KOPT-K1 (cell line): ENCODE data around the gene GPR158.
"Not testable (repeated sequence)": the region's sequence is repeated elsewhere in the genome, so short reads cannot be mapped to it uniquely, and the experiment has no call there.

Experiments used
- H3K27ac ChIP-seq: fragments of 200-600 bp; sonication (generic); 2 replicates; pipeline ENCODE4 v1.5.1; 2016; ENCODE audit warnings: antibody characterized with exemption, mild to moderate bottlenecking, low read depth, low read length; ENCODE audit not compliant: poor library complexity, severe bottlenecking
- H3K36me3 ChIP-seq: fragments of 200-600 bp; sonication (generic); 2 replicates; pipeline ENCODE4 v1.5.1; 2017; ENCODE audit warnings: antibody characterized with exemption, mild to moderate bottlenecking, low read length, moderate library complexity; ENCODE audit not compliant: insufficient read depth
- H3K9me3 ChIP-seq: fragments of 200-600 bp; sonication (generic); 2 replicates; pipeline ENCODE4 v1.5.1; 2017; ENCODE audit warnings: antibody characterized with exemption, low read length, mild to moderate bottlenecking; ENCODE audit not compliant: insufficient read depth, poor library complexity, severe bottlenecking

Gene GPR158, protein sequence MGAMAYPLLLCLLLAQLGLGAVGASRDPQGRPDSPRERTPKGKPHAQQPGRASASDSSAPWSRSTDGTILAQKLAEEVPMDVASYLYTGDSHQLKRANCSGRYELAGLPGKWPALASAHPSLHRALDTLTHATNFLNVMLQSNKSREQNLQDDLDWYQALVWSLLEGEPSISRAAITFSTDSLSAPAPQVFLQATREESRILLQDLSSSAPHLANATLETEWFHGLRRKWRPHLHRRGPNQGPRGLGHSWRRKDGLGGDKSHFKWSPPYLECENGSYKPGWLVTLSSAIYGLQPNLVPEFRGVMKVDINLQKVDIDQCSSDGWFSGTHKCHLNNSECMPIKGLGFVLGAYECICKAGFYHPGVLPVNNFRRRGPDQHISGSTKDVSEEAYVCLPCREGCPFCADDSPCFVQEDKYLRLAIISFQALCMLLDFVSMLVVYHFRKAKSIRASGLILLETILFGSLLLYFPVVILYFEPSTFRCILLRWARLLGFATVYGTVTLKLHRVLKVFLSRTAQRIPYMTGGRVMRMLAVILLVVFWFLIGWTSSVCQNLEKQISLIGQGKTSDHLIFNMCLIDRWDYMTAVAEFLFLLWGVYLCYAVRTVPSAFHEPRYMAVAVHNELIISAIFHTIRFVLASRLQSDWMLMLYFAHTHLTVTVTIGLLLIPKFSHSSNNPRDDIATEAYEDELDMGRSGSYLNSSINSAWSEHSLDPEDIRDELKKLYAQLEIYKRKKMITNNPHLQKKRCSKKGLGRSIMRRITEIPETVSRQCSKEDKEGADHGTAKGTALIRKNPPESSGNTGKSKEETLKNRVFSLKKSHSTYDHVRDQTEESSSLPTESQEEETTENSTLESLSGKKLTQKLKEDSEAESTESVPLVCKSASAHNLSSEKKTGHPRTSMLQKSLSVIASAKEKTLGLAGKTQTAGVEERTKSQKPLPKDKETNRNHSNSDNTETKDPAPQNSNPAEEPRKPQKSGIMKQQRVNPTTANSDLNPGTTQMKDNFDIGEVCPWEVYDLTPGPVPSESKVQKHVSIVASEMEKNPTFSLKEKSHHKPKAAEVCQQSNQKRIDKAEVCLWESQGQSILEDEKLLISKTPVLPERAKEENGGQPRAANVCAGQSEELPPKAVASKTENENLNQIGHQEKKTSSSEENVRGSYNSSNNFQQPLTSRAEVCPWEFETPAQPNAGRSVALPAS (N-terminal part only)

DNA sequence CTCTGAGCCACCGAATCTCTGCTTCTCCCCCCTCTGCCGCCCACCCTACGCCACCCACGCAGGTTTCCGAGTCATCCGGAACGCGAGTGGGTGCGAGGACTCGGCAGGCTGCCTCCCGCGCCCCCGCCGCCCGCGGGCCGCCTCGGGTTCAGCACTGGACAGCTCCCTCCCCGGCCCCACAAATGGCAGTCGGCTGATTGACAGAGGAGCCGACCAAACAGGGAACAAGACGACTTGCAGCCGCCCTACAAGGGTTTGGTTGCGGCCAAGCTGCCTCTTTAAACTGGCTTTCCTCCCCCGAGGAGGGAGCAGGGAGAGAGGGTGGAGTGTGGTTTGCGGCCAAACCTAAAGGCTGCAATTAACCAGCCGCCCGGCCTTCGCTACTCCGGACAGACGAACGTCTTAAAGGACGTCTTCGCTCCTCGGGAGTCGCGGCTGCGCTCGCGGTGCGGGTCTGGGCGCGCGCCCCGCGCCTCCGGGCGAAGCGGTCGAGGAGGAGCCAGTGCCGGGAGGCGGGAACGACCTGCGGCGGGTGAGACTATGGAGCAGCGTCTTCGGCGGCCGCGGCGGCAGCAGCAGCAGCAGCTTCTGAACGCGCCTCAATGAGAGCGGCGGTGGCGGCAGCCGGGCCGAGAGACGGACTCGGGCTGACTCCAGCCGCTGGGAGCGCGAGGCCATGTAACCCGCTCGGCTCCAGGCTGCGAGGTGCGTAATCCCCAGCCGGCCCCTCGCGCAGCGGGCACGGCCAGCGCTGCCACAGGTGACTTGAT, at the start of gene GPR158:
TSS of gene GPR158 (plus strand) at position 541 of the 770 bp plus-strand sequence. CDS start 420 bp downstream, outside the sequence.
- Histone ChIP-seq H3K9me3 (peaks cover 24% of the 10 kb centered on the region), H3K36me3 (no peaks in the 10 kb centered on the region), H3K27ac (no peak within 1 kb of the TSS)

DNA sequence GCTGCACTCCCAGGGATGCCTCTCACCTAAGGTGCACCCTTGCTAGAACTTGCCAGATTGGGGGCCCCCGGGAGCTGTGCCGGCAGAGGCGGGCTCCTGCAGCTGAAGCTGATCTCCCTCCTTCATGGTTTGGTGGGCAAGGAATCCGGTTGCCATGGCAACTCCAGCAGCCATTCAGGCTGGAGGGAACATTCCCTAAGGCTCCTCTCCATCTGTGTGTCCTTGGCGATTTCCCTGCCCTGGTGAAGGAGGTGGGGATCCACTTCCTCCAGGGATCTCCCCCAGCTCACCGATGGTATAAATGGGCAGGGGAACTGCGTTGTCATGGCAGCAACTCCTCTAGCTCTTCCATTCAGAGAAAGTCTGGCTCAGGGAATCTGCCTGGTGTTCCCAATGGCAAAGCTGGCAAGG, 49.6 kb upstream of the GPR158 start:
- no peak overlapping the region for H3K27ac ChIP-seq
- H3K36me3 ChIP-seq: no peaks in the 10 kb centered on the region
- H3K9me3 ChIP-seq: peaks cover 13% of the 10 kb centered on the region

DNA sequence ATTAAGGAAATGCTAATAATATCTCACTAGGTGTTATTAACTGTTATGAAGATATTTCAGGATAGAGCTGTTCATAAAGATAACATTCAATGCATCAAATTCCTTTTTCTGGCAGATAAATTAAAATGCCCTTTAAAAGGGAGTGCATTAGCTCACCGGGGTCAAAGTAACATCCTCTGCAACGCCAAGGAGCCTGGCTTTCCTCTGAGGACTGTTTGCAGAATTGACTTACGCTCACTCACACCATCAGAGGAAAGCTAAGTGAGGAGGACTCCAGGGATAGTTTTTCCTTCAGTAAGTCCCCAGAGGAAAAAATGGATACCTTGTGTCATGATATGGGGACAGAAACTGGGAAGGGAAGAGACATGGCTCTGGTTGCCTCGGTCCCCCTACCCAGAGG, 45.2 kb upstream of the GPR158 start:
- no peaks in the 10 kb centered on the region for H3K9me3 ChIP-seq
- H3K27ac ChIP-seq: no peak overlapping the region
- no peaks in the 10 kb centered on the region for H3K36me3 ChIP-seq

DNA sequence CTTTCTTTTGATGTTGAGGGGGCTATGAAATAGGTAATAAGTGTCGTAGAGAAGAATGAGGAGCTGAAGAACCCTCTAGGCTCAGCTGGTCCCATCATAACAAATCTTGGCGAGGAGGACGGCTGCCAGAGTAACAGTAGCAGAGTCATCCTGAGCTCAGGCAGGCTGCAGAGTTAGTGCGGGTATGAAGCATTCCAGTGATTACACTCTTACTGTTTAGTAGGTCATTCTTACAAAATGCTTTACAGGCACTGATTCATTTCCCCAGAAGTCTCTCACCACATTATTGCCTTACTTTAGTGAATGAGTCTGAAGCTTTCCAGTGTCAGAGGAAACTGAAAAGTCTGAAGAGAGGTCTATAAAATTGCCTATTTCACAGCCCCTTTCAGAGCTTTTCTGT, 43.9 kb upstream of the GPR158 start:
- Histone ChIP-seq H3K9me3 (no peaks in the 10 kb centered on the region), H3K27ac (no peak overlapping the region)

DNA sequence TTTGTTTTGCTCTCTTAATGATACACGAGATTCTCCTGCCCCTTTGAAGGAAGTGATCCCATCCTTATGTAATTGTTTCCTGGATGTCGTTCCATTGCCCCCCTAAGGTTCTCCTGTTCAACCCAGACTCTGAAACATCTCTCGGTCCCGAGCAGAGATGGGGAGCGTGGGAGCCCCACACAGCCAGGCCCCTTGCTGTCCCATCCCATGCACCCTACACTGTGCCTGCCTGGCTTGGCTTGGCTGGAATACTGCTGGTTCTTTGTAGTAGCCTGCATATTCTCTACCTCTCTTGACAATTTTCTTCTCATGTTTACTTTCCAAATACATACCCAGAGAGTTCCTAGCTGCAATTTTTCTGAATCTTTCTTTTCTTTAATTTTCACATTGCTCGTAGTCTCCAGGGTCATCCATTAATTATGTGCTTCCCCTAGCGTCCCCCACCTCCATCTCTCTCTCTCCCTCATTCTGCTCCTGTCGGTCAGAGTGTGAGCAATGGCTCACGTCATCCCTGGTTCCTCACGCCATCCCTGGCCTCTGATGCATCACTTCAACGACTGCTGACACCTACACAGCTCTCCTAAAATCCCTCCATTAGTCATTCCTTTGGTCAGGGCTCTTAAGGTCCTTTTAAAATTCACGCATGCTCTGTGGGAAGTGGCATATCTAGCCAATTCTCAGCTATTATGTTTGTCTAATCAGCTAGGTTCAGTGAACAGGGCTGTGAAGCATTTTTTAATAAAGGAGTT, 32.5 kb upstream of the GPR158 start:
- Histone ChIP-seq H3K36me3 (no peaks in the 10 kb centered on the region), H3K27ac (no peak overlapping the region), H3K9me3 (no peaks in the 10 kb centered on the region)

More for the DNA sequence above, 43.9 kb upstream of the GPR158 start:
- no peaks in the 10 kb centered on the region for H3K36me3 ChIP-seq

DNA sequence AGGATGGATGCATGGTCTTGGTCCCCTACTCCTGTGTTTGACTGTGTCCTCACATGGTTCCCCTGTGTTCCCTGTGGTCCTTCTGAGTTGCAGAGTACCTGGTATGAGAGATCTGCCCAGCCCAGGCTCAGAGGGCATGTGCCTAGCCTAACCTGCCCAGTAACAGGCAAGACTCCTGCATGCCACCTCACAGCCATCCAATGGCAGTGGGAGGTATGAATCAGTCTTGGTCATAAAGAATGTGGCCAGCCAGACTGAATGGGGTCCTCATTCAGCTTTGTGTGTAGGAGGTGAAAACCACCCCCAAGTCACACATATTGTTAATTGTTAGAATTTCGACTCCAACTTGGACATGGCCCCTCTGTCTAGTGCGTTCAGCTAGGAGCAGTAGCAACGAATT, 17.2 kb upstream of the GPR158 start:
- H3K36me3 ChIP-seq: no peaks in the 10 kb centered on the region
- H3K9me3 ChIP-seq: no peaks in the 10 kb centered on the region
- H3K27ac ChIP-seq: no peak overlapping the region

DNA sequence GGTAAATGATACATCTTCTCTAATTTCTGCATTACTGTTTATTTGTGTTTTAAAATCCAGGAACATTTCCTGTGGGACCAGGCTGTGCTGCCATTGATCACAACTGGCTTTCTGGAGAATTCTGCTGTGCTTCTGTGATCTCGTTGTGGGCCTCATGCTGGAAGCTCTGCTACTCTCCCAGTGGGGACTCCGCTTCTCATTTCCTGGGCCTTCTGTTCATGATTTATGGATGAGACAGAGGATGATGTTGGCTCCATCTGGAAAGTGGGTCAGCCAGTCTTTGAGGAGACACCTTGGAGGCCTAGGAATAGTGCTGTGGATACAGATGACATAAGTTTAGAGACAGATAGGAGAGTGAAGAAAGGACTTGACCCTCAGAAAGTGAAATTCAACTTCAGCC, 15.2 kb upstream of the GPR158 start:
- no peaks in the 10 kb centered on the region for H3K9me3 ChIP-seq
- H3K27ac ChIP-seq: no peak overlapping the region
- H3K36me3 ChIP-seq: no peaks in the 10 kb centered on the region

DNA sequence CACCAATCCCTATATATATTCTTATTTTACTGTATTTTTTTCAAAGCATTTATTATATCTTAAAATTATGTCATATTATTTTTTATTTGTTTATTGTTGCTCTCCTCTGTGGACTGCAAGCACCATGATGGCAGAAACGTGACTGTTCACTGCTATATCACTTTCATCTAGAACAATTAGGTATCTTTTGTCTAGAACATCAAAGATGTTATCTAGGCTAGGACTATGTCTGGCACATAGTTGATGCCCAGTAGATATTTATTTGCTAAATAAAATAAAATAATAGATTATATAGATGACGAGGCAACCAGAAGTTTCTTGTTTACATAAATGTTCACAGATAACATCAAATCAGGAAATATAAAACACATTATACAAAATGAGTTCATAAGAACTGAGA, 12.4 kb upstream of the GPR158 start:
- Histone ChIP-seq H3K9me3 (no peaks in the 10 kb centered on the region), H3K36me3 (no peaks in the 10 kb centered on the region), H3K27ac (no peak overlapping the region)

DNA sequence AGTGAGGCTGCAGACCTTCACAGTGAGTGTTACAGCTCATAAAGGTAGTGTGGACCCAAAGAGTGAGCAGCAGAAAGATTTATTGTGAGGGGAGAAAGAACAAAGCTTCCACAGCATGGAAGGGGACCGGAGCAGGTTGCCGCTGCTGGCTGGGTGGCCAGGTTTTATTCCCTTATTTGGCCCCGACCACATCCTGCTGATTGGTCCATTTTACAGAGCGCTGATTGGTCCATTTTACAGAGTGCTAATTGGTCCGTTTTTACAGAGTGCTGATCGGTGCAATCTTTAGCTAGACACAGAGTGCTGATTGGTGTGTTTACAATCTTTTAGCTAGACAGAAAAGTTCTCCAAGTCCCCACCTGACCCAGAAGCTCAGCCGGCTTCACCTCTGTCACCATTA, 11.3 kb upstream of the GPR158 start:
- not testable (repeated sequence) for H3K9me3 ChIP-seq, H3K36me3 ChIP-seq, H3K27ac ChIP-seq

DNA sequence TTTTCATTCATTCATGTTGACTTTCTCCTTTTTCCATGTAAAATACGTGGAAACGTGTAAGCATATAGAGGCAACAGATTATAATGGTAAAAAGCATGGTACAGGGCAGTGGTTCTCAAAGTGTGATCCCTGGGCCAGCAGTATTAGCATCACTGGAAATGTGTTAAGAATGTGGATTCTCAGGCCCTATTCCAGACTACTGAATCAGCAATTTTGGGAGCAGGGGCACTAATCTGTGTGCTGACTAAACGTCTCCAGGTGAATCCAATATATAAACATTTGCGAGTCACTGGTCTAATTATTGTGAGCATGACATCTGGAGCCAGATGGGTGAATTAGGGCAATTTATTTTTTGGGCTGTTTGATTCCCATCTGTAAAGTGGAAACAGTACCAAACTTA, 5.1 kb upstream of the GPR158 start:
- Histone ChIP-seq H3K9me3 (peaks cover 10% of the 10 kb centered on the region), H3K36me3 (no peaks in the 10 kb centered on the region), H3K27ac (no peak overlapping the region)

DNA sequence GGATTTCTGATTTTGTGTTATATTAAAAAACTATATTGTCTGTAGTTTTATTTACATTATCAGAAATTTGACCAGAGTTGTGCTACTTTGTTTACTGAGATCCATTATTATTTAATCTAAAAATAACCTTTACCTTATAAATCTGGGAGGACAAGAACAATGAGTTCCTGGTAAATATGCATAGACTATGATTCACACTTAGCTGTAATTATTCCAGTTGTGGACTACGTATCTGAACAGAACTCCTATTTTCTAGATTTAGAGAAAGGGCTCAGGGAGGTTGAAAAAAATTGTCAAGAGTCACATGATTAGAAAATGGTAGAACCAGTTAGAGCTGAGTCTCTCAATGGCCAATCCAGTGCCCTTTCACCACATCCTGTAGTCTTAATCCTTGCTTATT, 4.2 kb upstream of the GPR158 start:
- Histone ChIP-seq H3K36me3 (no peaks in the 10 kb centered on the region), H3K27ac (no peak overlapping the region), H3K9me3 (peaks cover 19% of the 10 kb centered on the region)

DNA sequence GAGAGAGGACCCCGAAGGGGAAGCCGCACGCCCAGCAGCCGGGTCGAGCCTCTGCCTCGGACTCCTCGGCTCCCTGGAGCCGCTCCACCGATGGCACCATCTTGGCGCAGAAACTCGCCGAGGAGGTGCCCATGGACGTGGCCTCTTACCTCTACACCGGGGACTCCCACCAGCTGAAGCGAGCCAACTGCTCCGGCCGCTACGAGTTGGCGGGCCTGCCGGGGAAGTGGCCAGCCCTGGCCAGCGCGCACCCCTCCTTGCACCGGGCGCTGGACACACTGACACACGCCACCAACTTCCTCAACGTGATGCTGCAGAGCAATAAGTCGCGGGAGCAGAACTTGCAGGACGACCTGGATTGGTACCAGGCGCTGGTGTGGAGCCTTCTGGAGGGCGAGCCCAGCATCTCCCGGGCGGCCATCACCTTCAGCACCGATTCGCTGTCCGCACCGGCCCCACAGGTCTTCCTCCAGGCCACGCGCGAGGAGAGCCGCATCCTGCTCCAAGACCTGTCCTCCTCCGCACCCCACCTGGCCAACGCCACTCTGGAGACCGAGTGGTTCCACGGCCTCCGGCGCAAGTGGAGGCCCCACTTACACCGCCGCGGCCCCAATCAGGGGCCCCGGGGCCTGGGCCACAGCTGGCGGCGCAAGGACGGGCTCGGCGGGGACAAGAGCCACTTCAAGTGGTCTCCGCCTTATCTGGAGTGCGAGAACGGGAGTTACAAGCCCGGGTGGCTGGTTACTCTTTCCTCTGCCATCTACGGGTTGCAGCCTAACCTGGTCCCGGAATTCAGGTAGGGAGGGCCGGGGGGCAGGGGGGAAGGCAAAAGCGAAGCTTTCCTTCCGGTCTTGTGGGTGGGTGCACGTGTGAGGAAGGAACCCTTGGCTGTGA, 973 bp downstream of the GPR158 start:
- peaks cover 24% of the 10 kb centered on the region for H3K9me3 ChIP-seq
- no peak overlapping the region for H3K27ac ChIP-seq
- no peaks in the 10 kb centered on the region for H3K36me3 ChIP-seq

DNA sequence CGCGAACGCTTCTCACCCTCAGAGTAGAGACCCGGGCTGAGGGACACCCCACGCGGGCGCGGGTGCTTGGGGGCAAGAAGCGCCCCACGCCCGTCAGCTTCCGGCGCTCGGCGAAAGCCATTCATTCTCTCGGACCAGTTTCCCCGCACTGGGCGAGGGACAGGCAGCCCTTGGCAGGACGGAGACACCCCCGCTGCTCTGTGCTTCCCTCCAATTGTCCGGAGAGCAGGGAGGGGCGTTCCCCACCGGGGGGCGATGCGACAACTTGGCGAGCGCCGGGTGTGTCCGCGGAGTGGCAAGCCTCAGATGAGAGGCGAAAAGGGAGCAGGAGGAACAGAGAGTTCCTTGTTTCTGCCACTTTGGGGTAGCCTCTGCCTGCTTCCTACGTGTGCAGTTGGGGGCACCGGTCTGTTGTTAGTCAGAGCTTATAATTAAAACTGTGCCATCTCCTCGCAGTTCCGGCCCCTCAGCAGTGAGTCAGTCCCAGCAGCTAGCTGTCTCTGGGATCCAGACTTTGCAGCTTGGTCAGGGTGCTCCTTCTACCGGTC, 1.7 kb downstream of the GPR158 start:
- peaks cover 24% of the 10 kb centered on the region for H3K9me3 ChIP-seq
- no peak overlapping the region for H3K27ac ChIP-seq
- no peaks in the 10 kb centered on the region for H3K36me3 ChIP-seq
